SK-N-MC (cell line): Measurements from ENCODE around the gene TP63.

Experiments used
- EZH2 ChIP-seq: fragments of 200-600 bp; sonication (generic); IDR thresholded peaks from one replicate; pipeline ENCODE4 v1.6.1; 2017; ENCODE audit warnings: antibody characterized with exemption
- POLR2AphosphoS5 ChIP-seq: IDR thresholded peaks from 2 replicates; pipeline ENCODE4 v1.6.1; 2012; ENCODE audit warnings: mild to moderate bottlenecking, low read depth, low read length, borderline replicate concordance

DNA sequence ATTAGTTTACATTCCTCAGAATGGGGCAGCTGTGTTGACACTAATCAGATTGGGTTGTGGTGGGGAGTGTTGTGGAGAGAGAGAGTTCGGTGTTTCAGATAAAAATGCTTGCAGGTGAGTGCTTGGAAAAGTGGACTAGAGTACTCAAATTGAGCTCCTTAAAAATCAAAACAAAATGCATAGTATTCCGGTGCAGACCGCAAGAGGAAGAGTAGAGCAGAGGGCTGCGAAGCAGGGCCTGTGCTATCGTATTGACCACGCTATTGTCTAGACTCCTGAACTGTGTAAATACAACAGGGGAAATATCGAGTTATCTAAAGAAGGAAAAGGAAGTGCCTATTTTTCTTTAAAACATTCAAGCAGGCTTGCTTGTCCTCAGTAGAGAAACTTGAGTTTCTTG lies 159.5 kb downstream of the TP63 start:
- TF ChIP-seq POLR2AphosphoS5 (no peak), EZH2 (no peak)
